Measurements from ENCODE around the gene IL33. TPM values are rescaled to one million over a fixed set of nuclear protein-coding genes. Genes with fewer than 3 reads are reported as not detected.

Gene IL33
- total and polyA plus RNA-seq, 2 experiments from 2014 or later: 2.1 TPM; not detected in 1

- no peak for DNase-seq (ENCODE audit: low spot score)
- H4K20me1 ChIP-seq (ENCODE audit: insufficient read depth, poor library complexity, severe bottlenecking): no peaks in the 10 kb centered on the region
- TF ChIP-seq EZH2phosphoT487 (IDR thresholded peaks at IDR 0.05; ENCODE audit: low read depth, severe bottlenecking, unreplicated experiment): no peak
- no peak for TF ChIP-seq EZH2 (IDR thresholded peaks at IDR 0.05; ENCODE audit: borderline replicate concordance)
- no peak for TF ChIP-seq CTCF (IDR thresholded peaks at IDR 0.05; ENCODE audit: poor library complexity)
- H3K79me2 ChIP-seq: no peaks in the 10 kb centered on the region
- H3K4me3 ChIP-seq: no peak overlapping the region
- H3K36me3 ChIP-seq (replicated peaks; ENCODE audit: insufficient read depth, low read depth): no peaks in the 10 kb centered on the region
- H3K9me3 ChIP-seq (ENCODE audit: low read depth): no peaks in the 10 kb centered on the region
- H3K27ac ChIP-seq: no peak overlapping the region
- no peak overlapping the region for H3K4me2 ChIP-seq
- H2AFZ ChIP-seq: no peak overlapping the region
- H3K4me1 ChIP-seq (ENCODE audit: insufficient read depth): no peaks in the 10 kb centered on the region
- no peaks in the 10 kb centered on the region for H3K27me3 ChIP-seq
- H3K9me2 ChIP-seq (replicated peaks; ENCODE audit: insufficient read depth): no peaks in the 10 kb centered on the region
- WGBS (ENCODE audit: low lambda C conversion rate, missing lambda C conversion rate): 69% methylated on average over 2 of the region's 2 CpGs
Measured at GRCh38 chr9:6186691-6187090, 28.9 kb upstream of the IL33 start.

GRCh38 chr9:6187272-6187671, 28.3 kb upstream of the IL33 start:
- Histone ChIP-seq H3K27ac (no peak overlapping the region), H2AFZ (no peak overlapping the region), H3K4me1 (ENCODE audit: insufficient read depth) (no peaks in the 10 kb centered on the region), H3K79me2 (no peaks in the 10 kb centered on the region), H4K20me1 (ENCODE audit: insufficient read depth, poor library complexity, severe bottlenecking) (no peaks in the 10 kb centered on the region), H3K4me3 (no peak overlapping the region), H3K9me3 (ENCODE audit: low read depth) (no peaks in the 10 kb centered on the region), H3K27me3 (no peaks in the 10 kb centered on the region), H3K36me3 (replicated peaks; ENCODE audit: insufficient read depth, low read depth) (no peaks in the 10 kb centered on the region), H3K4me2 (no peak overlapping the region), H3K9me2 (replicated peaks; ENCODE audit: insufficient read depth) (no peaks in the 10 kb centered on the region)
- no peak for DNase-seq (ENCODE audit: low spot score)
- no peak for TF ChIP-seq CTCF (IDR thresholded peaks at IDR 0.05; ENCODE audit: poor library complexity)

GRCh38 chr9:6188466-6188865, 27.1 kb upstream of the IL33 start:
- DNase-seq (ENCODE audit: low spot score): no peak
- Histone ChIP-seq H3K27me3 (no peaks in the 10 kb centered on the region), H3K4me1 (ENCODE audit: insufficient read depth) (no peaks in the 10 kb centered on the region), H2AFZ (no peak overlapping the region), H3K9me2 (replicated peaks; ENCODE audit: insufficient read depth) (no peaks in the 10 kb centered on the region), H3K79me2 (no peaks in the 10 kb centered on the region), H3K4me2 (no peak overlapping the region), H3K9me3 (ENCODE audit: low read depth) (no peaks in the 10 kb centered on the region), H4K20me1 (ENCODE audit: insufficient read depth, poor library complexity, severe bottlenecking) (no peaks in the 10 kb centered on the region), H3K36me3 (replicated peaks; ENCODE audit: insufficient read depth, low read depth) (no peaks in the 10 kb centered on the region), H3K27ac (no peak overlapping the region), H3K4me3 (no peak overlapping the region)
- TF ChIP-seq EZH2phosphoT487 (IDR thresholded peaks at IDR 0.05; ENCODE audit: low read depth, severe bottlenecking, unreplicated experiment) (no peak), EZH2 (IDR thresholded peaks at IDR 0.05; ENCODE audit: borderline replicate concordance) (no peak), CTCF (IDR thresholded peaks at IDR 0.05; ENCODE audit: poor library complexity) (no peak)
- 53% methylated on average over 1 of the region's 1 CpG for WGBS (ENCODE audit: low lambda C conversion rate, missing lambda C conversion rate)

- no peak overlapping the region for H3K27ac ChIP-seq
- H3K9me3 ChIP-seq (ENCODE audit: low read depth): no peaks in the 10 kb centered on the region
- no peaks in the 10 kb centered on the region for H4K20me1 ChIP-seq (ENCODE audit: insufficient read depth, poor library complexity, severe bottlenecking)
- no peak for DNase-seq (ENCODE audit: low spot score)
- no peaks in the 10 kb centered on the region for H3K79me2 ChIP-seq
- H3K4me1 ChIP-seq (ENCODE audit: insufficient read depth): no peaks in the 10 kb centered on the region
- no peaks in the 10 kb centered on the region for H3K27me3 ChIP-seq
- no peak overlapping the region for H3K4me2 ChIP-seq
- no peaks in the 10 kb centered on the region for H3K36me3 ChIP-seq (replicated peaks; ENCODE audit: insufficient read depth, low read depth)
- H3K4me3 ChIP-seq: no peak overlapping the region
- TF ChIP-seq CTCF (IDR thresholded peaks at IDR 0.05; ENCODE audit: poor library complexity): no peak
- no peak for TF ChIP-seq EZH2phosphoT487 (IDR thresholded peaks at IDR 0.05; ENCODE audit: low read depth, severe bottlenecking, unreplicated experiment)
- H3K9me2 ChIP-seq (replicated peaks; ENCODE audit: insufficient read depth): no peaks in the 10 kb centered on the region
- H2AFZ ChIP-seq: no peak overlapping the region
- 94% methylated on average over 3 of the region's 3 CpGs for WGBS (ENCODE audit: low lambda C conversion rate, missing lambda C conversion rate)
Measured at GRCh38 chr9:6188906-6189305, 26.7 kb upstream of the IL33 start.
